Measurements from ENCODE around the gene ZSCAN26. TPM values are rescaled to one million over a fixed set of nuclear protein-coding genes. Genes with fewer than 3 reads are reported as not detected.
A peak's percentile ranks its signal among the peaks of the same experiment; 100 is the strongest.

The ZSCAN26 gene
- total RNA-seq, 2 donors from 2014 or later, result 25.0 to 30.7 TPM

DNA sequence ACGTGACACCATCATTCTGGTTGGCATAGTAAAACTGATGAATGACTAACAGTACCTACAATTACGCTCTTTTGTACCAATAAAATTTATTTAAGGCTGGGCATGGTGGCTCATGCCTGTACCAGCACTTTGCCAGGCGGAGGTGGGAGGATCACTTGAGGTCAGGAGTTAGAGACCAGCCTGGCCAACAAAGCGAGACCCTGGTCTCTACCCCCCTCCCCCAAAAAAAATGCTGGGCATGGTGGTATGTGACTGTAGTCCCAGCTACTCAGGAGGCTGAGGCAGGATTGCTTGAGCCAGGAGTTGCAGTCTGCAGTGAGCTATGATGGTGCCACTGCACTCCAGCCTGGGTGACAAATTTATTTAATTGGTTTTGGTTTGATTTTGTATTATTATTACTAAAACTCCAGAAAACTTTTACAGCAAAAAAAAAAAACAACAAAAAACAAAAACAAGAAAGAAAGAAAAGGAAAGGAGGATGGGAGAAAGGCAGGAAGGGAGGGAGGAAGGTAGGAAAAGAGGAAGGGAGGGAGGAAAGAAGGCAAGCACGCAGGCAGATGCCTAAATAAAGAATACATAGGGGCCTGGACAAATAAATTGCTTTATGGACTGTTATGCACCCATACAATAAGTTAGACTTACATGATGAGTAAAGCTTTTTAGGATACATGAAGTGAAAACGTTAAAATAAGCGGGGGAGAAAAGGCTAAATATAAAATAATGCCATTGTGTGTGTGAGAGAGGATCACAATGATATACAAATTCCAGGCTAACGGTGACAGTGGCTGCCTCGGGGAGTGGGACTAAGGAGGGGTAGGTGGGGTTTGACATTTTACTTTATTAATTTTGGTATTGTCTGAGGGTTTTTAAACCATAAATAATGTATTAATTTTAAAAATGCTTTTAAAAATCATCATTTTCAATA lies 42.5 kb upstream of the ZSCAN26 start:
- Histone ChIP-seq H3K4me1 (replicated peaks) (no peaks in the 10 kb centered on the region), H3K9me3 (no peaks in the 10 kb centered on the region), H3K36me3 (no peaks in the 10 kb centered on the region), H3K27ac (peak overlapping the region; percentile 78 to 81), H3K27me3 (replicated peaks; ENCODE audit: insufficient read depth) (no peaks in the 10 kb centered on the region), H3K4me3 (peak overlapping the region; percentile 67 to 77)
- intact Hi-C loops (cut with DNase I), result loop anchor here (5.0 to 10.0 kb wide), 2 partner anchors 82 to 130 kb away; partner anchors contain the start of gene ZKSCAN8
- WGBS, result 42% methylated on average over 9 of the region's 9 CpGs
- TF ChIP-seq POLR2A (IDR thresholded peaks at IDR 0.05) (no peak), POLR2AphosphoS5 (IDR thresholded peaks at IDR 0.05) (no peak)
- TF ChIP-seq, protein P1, sequence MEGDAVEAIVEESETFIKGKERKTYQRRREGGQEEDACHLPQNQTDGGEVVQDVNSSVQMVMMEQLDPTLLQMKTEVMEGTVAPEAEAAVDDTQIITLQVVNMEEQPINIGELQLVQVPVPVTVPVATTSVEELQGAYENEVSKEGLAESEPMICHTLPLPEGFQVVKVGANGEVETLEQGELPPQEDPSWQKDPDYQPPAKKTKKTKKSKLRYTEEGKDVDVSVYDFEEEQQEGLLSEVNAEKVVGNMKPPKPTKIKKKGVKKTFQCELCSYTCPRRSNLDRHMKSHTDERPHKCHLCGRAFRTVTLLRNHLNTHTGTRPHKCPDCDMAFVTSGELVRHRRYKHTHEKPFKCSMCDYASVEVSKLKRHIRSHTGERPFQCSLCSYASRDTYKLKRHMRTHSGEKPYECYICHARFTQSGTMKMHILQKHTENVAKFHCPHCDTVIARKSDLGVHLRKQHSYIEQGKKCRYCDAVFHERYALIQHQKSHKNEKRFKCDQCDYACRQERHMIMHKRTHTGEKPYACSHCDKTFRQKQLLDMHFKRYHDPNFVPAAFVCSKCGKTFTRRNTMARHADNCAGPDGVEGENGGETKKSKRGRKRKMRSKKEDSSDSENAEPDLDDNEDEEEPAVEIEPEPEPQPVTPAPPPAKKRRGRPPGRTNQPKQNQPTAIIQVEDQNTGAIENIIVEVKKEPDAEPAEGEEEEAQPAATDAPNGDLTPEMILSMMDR (IDR thresholded peaks at IDR 0.05), result no peak
- no peak for DNase-seq (ENCODE audit: low spot score)

DNA sequence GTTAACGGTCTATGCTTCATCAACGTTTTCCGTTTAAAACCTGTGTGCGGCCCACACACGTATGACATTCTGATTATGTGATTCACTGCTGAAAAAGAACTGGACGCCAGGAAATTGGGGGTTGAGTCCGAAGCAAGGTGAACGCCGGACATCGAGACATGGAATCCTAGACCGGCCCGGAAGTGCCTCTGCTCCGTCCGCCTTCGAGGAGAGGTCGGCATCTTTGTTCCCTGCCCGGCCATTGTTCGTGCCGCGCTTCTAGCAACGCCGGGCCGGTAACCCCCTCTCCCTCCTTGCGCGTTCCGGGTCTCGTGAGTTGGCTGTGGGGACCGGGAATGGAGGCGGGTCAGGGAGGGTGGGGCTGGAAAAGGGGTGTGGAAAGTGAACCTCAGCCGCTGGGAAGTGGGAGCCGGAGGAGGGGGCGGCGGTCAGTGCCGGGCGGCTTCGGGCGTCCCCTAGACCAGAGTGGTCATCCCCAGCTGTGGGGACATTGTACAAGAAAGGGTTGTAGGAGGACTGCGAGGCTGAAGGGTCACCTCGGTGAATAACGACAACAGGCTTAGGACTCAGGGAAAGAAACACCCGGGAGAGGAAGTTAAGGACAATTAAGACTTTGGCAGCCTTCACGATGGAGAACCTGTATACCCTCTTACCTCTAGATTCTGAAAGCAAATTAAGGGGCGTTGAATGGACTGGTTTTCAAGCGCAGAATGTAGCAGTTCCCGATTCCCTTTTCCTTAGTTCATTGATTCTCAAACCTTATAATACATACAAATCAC lies 41.7 kb upstream of the ZSCAN26 start, which contains the start of gene ZSCAN9:
ZSCAN9 (plus strand) TSS at position 220 of the 779 bp plus-strand sequence. CDS start 1,810 bp downstream, outside the sequence.
- under 1% methylated on average over 45 of the region's 45 CpGs for WGBS
- Histone ChIP-seq H3K27ac (peak within 1 kb of the TSS; percentile 78 to 81), H3K4me3 (peak within 1 kb of the TSS; percentile 67 to 77), H3K9me3 (no peaks in the 10 kb centered on the region), H3K4me1 (replicated peaks) (no peaks in the 10 kb centered on the region), H3K36me3 (no peaks in the 10 kb centered on the region), H3K27me3 (replicated peaks; ENCODE audit: insufficient read depth) (no peaks in the 10 kb centered on the region)
- no peak for TF ChIP-seq POLR2A (IDR thresholded peaks at IDR 0.05)
- TF ChIP-seq POLR2AphosphoS5 (IDR thresholded peaks at IDR 0.05), result peak; percentile 83
- peak; percentile 78 for DNase-seq (ENCODE audit: low spot score)
- intact Hi-C loops (cut with DNase I), result loop anchor here (5.0 to 10.0 kb wide), 2 partner anchors 83 to 130 kb away; partner anchors contain the start of gene ZKSCAN8

DNA sequence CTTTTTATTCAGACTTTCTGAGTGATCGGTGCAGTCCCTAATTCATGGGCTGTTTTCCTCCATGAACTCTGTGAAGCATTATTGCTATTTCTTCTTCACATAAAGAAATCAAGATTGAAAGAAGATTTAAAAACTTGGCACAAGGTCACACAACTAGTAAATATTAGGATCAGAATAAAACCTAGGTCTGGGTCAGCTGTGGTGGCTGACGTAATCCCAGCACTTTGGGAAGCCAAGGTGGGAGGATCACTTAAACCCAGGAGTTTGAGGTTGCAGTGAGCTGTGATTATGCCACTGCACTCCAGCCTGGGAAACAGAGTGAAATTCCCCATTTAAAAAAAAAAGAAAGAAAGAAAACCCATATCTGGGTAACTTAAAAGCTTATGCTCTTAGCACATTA lies 40.5 kb upstream of the ZSCAN26 start:
- Histone ChIP-seq H3K4me1 (replicated peaks) (no peaks in the 10 kb centered on the region), H3K9me3 (no peaks in the 10 kb centered on the region), H3K27me3 (replicated peaks; ENCODE audit: insufficient read depth) (no peaks in the 10 kb centered on the region), H3K36me3 (no peaks in the 10 kb centered on the region), H3K4me3 (no peak overlapping the region), H3K27ac (no peak overlapping the region)
- DNase-seq (ENCODE audit: low spot score), result no peak
- WGBS, result 88% methylated on average over 2 of the region's 2 CpGs
- intact Hi-C loops (cut with DNase I), result loop anchor here (5.0 to 10.0 kb wide), 2 partner anchors 84 to 128 kb away; partner anchors contain the start of gene ZKSCAN8
- TF ChIP-seq, protein P1 (IDR thresholded peaks at IDR 0.05), result no peak
- TF ChIP-seq POLR2A (IDR thresholded peaks at IDR 0.05) (no peak), POLR2AphosphoS5 (IDR thresholded peaks at IDR 0.05) (no peak)

DNA sequence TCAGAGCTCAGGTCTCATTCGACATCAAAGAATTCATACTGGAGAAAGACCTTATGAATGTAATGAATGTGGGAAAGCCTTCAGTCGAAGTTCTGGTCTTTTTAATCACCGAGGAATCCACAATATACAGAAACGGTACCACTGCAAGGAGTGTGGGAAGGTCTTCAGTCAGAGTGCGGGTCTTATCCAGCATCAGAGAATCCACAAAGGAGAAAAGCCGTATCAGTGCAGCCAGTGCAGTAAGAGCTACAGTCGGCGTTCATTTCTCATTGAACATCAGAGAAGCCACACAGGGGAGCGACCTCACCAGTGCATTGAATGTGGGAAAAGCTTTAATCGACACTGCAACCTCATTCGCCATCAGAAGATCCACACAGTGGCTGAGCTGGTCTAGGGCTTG lies 34.2 kb upstream of the ZSCAN26 start:
- DNase-seq (ENCODE audit: low spot score), result no peak
- H3K27me3 ChIP-seq (replicated peaks; ENCODE audit: insufficient read depth), result no peaks in the 10 kb centered on the region
- H3K27ac ChIP-seq, result no peak overlapping the region
- TF ChIP-seq POLR2A (IDR thresholded peaks at IDR 0.05) (no peak), POLR2AphosphoS5 (IDR thresholded peaks at IDR 0.05) (no peak)
- TF ChIP-seq, protein P1 (IDR thresholded peaks at IDR 0.05), result no peak
- H3K4me1 ChIP-seq (replicated peaks), result no peaks in the 10 kb centered on the region
- no peak overlapping the region for H3K4me3 ChIP-seq
- intact Hi-C loops (cut with DNase I), result no loop called here
- WGBS, result 94% methylated on average over 11 of the region's 11 CpGs
- H3K36me3 ChIP-seq, result no peaks in the 10 kb centered on the region
- no peaks in the 10 kb centered on the region for H3K9me3 ChIP-seq

DNA sequence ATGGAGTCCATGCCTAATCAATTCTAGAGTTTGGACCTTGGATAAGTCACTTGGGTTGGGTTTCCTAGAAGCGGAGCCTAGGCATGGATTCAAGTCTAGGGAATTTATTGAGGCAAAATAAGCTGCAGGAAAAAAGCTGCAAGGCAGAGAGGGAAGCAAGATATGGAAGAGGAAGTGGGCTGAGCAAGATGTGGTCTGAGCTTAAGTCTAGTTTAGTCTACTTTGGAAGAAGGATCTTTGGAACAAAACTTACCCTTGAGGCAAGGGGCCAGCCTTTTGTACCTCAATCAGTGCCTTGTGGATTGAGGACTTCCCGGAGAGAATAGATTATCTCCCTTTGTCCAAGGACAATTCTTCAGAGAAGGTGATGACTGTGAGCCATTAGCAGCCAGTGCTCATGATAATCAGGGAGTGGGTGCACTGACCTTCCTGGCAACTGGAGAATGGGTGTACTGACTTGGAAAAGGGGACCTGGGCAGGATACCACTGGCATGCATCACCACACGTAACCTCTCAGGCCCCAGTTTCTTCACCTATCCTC lies 31.0 kb upstream of the ZSCAN26 start:
- no peak for DNase-seq (ENCODE audit: low spot score)
- 87% methylated on average over 3 of the region's 3 CpGs for WGBS
- no peak for TF ChIP-seq POLR2AphosphoS5 (IDR thresholded peaks at IDR 0.05)
- TF ChIP-seq, protein P1 (IDR thresholded peaks at IDR 0.05), result no peak

More for the DNA sequence above, 31.0 kb upstream of the ZSCAN26 start:
- Histone ChIP-seq H3K27ac (no peak overlapping the region), H3K9me3 (no peaks in the 10 kb centered on the region), H3K4me3 (no peak overlapping the region), H3K4me1 (replicated peaks) (no peaks in the 10 kb centered on the region), H3K27me3 (replicated peaks; ENCODE audit: insufficient read depth) (no peaks in the 10 kb centered on the region), H3K36me3 (no peaks in the 10 kb centered on the region)
- intact Hi-C loops (cut with DNase I), result no loop called here
